ENCODE measurements around the gene ZBTB3. TPM values are rescaled to one million over a fixed set of nuclear protein-coding genes. Genes with fewer than 3 reads are reported as not detected.

ZBTB3 gene
- total RNA-seq, 2 donors from 2014 or later: 3.9 to 4.0 TPM

- Histone ChIP-seq H3K4me3 (no peak overlapping the region), H3K4me1 (peaks cover 52% of the 10 kb centered on the region), H3K27ac (peak overlapping the region in 2 of 4 donors; percentile 1 to 98), H3K27me3 (no peaks in the 10 kb centered on the region), H3K9me3 (no peaks in the 10 kb centered on the region), H3K36me3 (replicated peaks in 1 of 2; ENCODE audit: insufficient read depth in 1 of 2, low read depth in 2 of 2) (peaks cover 2 to 4% of the 10 kb centered on the region in 2 donors)
- intact Hi-C loops (cut with DNase I): no loop called here
- 45 to 83% methylated on average over 4 to 5 of the region's 5 CpGs for WGBS, 2 donors
- no peak for TF ChIP-seq CTCF (IDR thresholded peaks at IDR 0.05)
- no peak for TF ChIP-seq POLR2A (IDR thresholded peaks at IDR 0.05)
- ATAC-seq: no peak
- no peak for DNase-seq
These were observed 35.0 kb upstream of the ZBTB3 start for GRCh38 chr11:62788991-62789390.

- Histone ChIP-seq H3K4me3 (peak within 1 kb of the TSS; percentile 79 to 86), H3K36me3 (replicated peaks in 1 of 2; ENCODE audit: insufficient read depth in 1 of 2, low read depth in 2 of 2) (no peaks in the 10 kb centered on the region), H3K27me3 (no peaks in the 10 kb centered on the region), H3K4me1 (peaks cover 46% of the 10 kb centered on the region), H3K27ac (peak within 1 kb of the TSS; percentile 85 to 98 (median 98)), H3K9me3 (no peaks in the 10 kb centered on the region)
- intact Hi-C loops (cut with DNase I): no loop called here
- DNase-seq (peak; percentile 98 to 99 (median 99)), ATAC-seq (peak; percentile 91)
- WGBS, 2 donors: 0% methylated on average over 16 to 88 of the region's 88 CpGs
- TF ChIP-seq POLR2A (IDR thresholded peaks at IDR 0.05): peak; percentile 93 to 98 (median 96)
- TF ChIP-seq CTCF (IDR thresholded peaks at IDR 0.05): peak; percentile 5 to 71 (median 59)
These were observed 33.2 kb upstream of the ZBTB3 start, which contains the start of gene TMEM179B for GRCh38 chr11:62787005-62787759. TSS of gene TMEM179B (plus strand) at chr11:62787402. CDS start at chr11:62787432, 30 bp downstream.

GRCh38 chr11:62786318-62787004 lies 32.5 kb upstream of the ZBTB3 start:
- WGBS, 2 donors: 2% methylated on average over 18 to 51 of the region's 51 CpGs
- Histone ChIP-seq H3K27ac (peak overlapping the region; percentile 85 to 98 (median 98)), H3K36me3 (replicated peaks in 1 of 2; ENCODE audit: insufficient read depth in 1 of 2, low read depth in 2 of 2) (no peaks in the 10 kb centered on the region), H3K4me1 (peaks cover 44% of the 10 kb centered on the region), H3K9me3 (no peaks in the 10 kb centered on the region), H3K27me3 (no peaks in the 10 kb centered on the region), H3K4me3 (peak overlapping the region; percentile 79 to 86)
- intact Hi-C loops (cut with DNase I): no loop called here
- peak; percentile 89 to 91 (median 90) for DNase-seq
- peak; percentile 86 to 99 (median 98) for TF ChIP-seq CTCF (IDR thresholded peaks at IDR 0.05)
- TF ChIP-seq POLR2A (IDR thresholded peaks at IDR 0.05): no peak
- ATAC-seq: peak; percentile 82

- ATAC-seq: no peak
- 88 to 92% methylated on average over 7 of the region's 7 CpGs for WGBS, 2 donors
- TF ChIP-seq CTCF (IDR thresholded peaks at IDR 0.05) (no peak), POLR2A (IDR thresholded peaks at IDR 0.05) (no peak)
These were observed 28.8 kb upstream of the ZBTB3 start for GRCh38 chr11:62782753-62783152.

More at GRCh38 chr11:62782753-62783152, 28.8 kb upstream of the ZBTB3 start:
- intact Hi-C loops (cut with DNase I): no loop called here
- Histone ChIP-seq H3K27ac (no peak overlapping the region), H3K9me3 (no peaks in the 10 kb centered on the region), H3K4me1 (peaks cover 11% of the 10 kb centered on the region), H3K27me3 (no peaks in the 10 kb centered on the region), H3K36me3 (replicated peaks in 1 of 2; ENCODE audit: insufficient read depth in 1 of 2, low read depth in 2 of 2) (no peaks in the 10 kb centered on the region), H3K4me3 (no peak overlapping the region)
- no peak for DNase-seq
